B cell (primary cell): Measurements from ENCODE around the gene TRIM40. TPM values are rescaled to one million over a fixed set of nuclear protein-coding genes. Genes with fewer than 3 reads are reported as not detected.

Experiments used
- ATAC-seq: fragments of 200-7000 bp; cut with Tn5 transposase; one replicate; pipeline ENCODE4 v1.10.0; 2021; ENCODE audit warnings: low read depth, mild to moderate bottlenecking, moderate number of reproducible peaks, moderate library complexity
- CTCF ChIA-PET: fragments of 350-600 bp; sonication (Branson Sonifier 250); formaldehyde crosslinking; loops from one replicate; lab custom pipeline; 2021; ENCODE audit warnings: antibody characterized with exemption, inconsistent platforms; lab: Charles Lee
- POLR2A ChIA-PET: fragments of 350-600 bp; sonication (Branson Sonifier 250); formaldehyde crosslinking; loops from one replicate; lab custom pipeline; 2021; ENCODE audit warnings: antibody characterized with exemption; lab: Charles Lee
- DNase-seq: peaks from one replicate; pipeline ENCODE4 v3.0.0; 2013
- H2AFZ ChIP-seq: 2 replicates; pipeline ENCODE4 v1.6.1; 2012; ENCODE audit warnings: mild to moderate bottlenecking, low read depth, low read length; ENCODE audit not compliant: insufficient read depth, poor library complexity, severe bottlenecking
- H3K27ac ChIP-seq, 2 donors: 1 replicate in 1 of 2; 2 replicates in 1 of 2; pipeline ENCODE4 v1.5.1; 2012 to 2013; ENCODE audit warnings: low read length in 2 of 2, mild to moderate bottlenecking in 2 of 2, moderate library complexity in 1 of 2
- H3K27me3 ChIP-seq, 4 experiments: fragments of 200-600 bp in 1 of 4; sonication (generic) in 1 of 4; replicated peaks in 1 of 4; 1 replicate in 2 of 4; 2 replicates in 2 of 4; pipeline versions ENCODE4 v1.6.1 to v1.7.0; 2013 to 2016; ENCODE audit warnings: low read length in 3 of 4, mild to moderate bottlenecking in 2 of 4, mixed read lengths in 1 of 4, moderate library complexity in 1 of 4; ENCODE audit not compliant: insufficient read depth in 4 of 4, control insufficient read depth in 3 of 4; ENCODE audit errors: control extremely low read depth in 1 of 4
- H3K36me3 ChIP-seq, 2 experiments: replicated peaks in 1 of 2; 1 replicate in 1 of 2; 2 replicates in 1 of 2; pipeline versions ENCODE4 v1.6.1 to v1.7.1; 2013; ENCODE audit warnings: low read length in 1 of 2; ENCODE audit not compliant: insufficient read depth in 2 of 2, control insufficient read depth in 1 of 2; ENCODE audit errors: control extremely low read depth in 1 of 2, extremely low read depth in 1 of 2
- H3K4me1 ChIP-seq, 2 donors: fragments of 200-600 bp in 1 of 2; sonication (generic) in 1 of 2; 1 replicate in 1 of 2; 2 replicates in 1 of 2; pipeline versions ENCODE4 v1.5.1 to v1.6.1; 2013 to 2017; ENCODE audit warnings: low read length in 2 of 2; ENCODE audit not compliant: control insufficient read depth in 2 of 2, insufficient read depth in 2 of 2
- H3K4me2 ChIP-seq: replicated peaks from 2 replicates; pipeline ENCODE3; 2012; ENCODE audit warnings: mild to moderate bottlenecking, low read depth, low read length; ENCODE audit not compliant: poor library complexity, severe bottlenecking
- H3K4me3 ChIP-seq, 5 experiments: fragments of 200-600 bp in 1 of 5; sonication (generic) in 1 of 5; 1 replicate in 3 of 5; 2 replicates in 2 of 5; pipeline versions ENCODE4 v1.5.1 to v1.7.0; 2011 to 2016; ENCODE audit warnings: low read length in 4 of 5, mild to moderate bottlenecking in 4 of 5, low read depth in 2 of 5, control low read depth in 1 of 5, moderate library complexity in 1 of 5; ENCODE audit not compliant: insufficient read depth in 1 of 5; ENCODE audit errors: control extremely low read depth in 1 of 5, extremely low read depth in 1 of 5
- H3K79me2 ChIP-seq: fragments of 200-600 bp; sonication (generic); one replicate; pipeline ENCODE4 v1.6.0; 2016; ENCODE audit warnings: low read length; ENCODE audit not compliant: control insufficient read depth, insufficient read depth
- H3K9ac ChIP-seq: fragments of 200-600 bp; sonication (generic); 2 replicates; pipeline ENCODE4 v1.6.1; 2017; ENCODE audit warnings: mild to moderate bottlenecking, low read length, moderate library complexity
- H3K9me3 ChIP-seq, 3 donors: one replicate each; pipeline versions ENCODE4 v1.6.1 to v1.7.1; 2013; ENCODE audit warnings: low read length in 2 of 3; ENCODE audit not compliant: control insufficient read depth in 2 of 3, insufficient read depth in 1 of 3; ENCODE audit errors: control extremely low read depth in 1 of 3
- H4K20me1 ChIP-seq: 2 replicates; pipeline ENCODE4 v1.6.0; 2012; ENCODE audit warnings: mild to moderate bottlenecking, low read length; ENCODE audit not compliant: insufficient read depth, control insufficient read depth, poor library complexity, severe bottlenecking
- H3K27ac Mint-ChIP-seq: one replicate; pipeline ENCODE4 v1.8.0; 2021; ENCODE audit warnings: mixed read lengths
- H3K27me3 Mint-ChIP-seq: one replicate; pipeline ENCODE4 v1.8.0; 2021; ENCODE audit warnings: mixed read lengths
- H3K4me1 Mint-ChIP-seq: one replicate; pipeline ENCODE4 v1.8.0; 2021; ENCODE audit warnings: mixed read lengths
- H3K4me3 Mint-ChIP-seq: one replicate; pipeline ENCODE4 v1.8.0; 2021; ENCODE audit warnings: mixed read lengths
- H3K9me3 Mint-ChIP-seq: one replicate; pipeline ENCODE4 v1.8.0; 2022; ENCODE audit warnings: mixed read lengths; ENCODE audit not compliant: insufficient read depth
- EZH2 ChIP-seq: IDR thresholded peaks from 2 replicates; pipeline ENCODE4 v1.6.1; 2012; ENCODE audit warnings: borderline replicate concordance, low read depth, mild to moderate bottlenecking, moderate library complexity, low read length; ENCODE audit not compliant: insufficient read depth, poor library complexity, severe bottlenecking
- WGBS: methylation state at CpG from one replicate; pipeline ENCODE4 v1.1.5; 2013; ENCODE audit warnings: missing lambda C conversion rate; ENCODE audit not compliant: insufficient coverage; 5-methylcytosine and 5-hydroxymethylcytosine counted together
- intact Hi-C: fragments of 100-400 bp; cut with micrococcal nuclease; formaldehyde crosslinking; loops from one replicate; pipeline ENCODE4 v1.10.0; 2022
- polyA plus RNA-seq: library from polyadenylated mRNA; depleted of rRNA; stranded (reverse); fragments of >200 nt; gene quantifications from 2 replicates; pipeline ENCODE4 v1.2.3, GENCODE V29; 2012
- total RNA-seq, 2 donors: library from RNA; stranded (reverse); fragments of 120-200 nt in 1 of 2; gene quantifications; 1 replicate in 1 of 2; 2 replicates in 1 of 2; pipeline versions ENCODE4 v1.2.3 to v1.2.4, GENCODE V29; 2013 to 2022
- TF ChIP-seq, protein P1 (sequence below): fragments of 200-600 bp; IDR thresholded peaks from one replicate; pipeline ENCODE4 v1.8.0; 2022; ENCODE audit warnings: antibody characterized with exemption, mild to moderate bottlenecking

Gene TRIM40
- total and polyA plus RNA-seq, 2 donors (not counting 1 experiment from before 2014, with no cell fraction given), result not detected

DNA sequence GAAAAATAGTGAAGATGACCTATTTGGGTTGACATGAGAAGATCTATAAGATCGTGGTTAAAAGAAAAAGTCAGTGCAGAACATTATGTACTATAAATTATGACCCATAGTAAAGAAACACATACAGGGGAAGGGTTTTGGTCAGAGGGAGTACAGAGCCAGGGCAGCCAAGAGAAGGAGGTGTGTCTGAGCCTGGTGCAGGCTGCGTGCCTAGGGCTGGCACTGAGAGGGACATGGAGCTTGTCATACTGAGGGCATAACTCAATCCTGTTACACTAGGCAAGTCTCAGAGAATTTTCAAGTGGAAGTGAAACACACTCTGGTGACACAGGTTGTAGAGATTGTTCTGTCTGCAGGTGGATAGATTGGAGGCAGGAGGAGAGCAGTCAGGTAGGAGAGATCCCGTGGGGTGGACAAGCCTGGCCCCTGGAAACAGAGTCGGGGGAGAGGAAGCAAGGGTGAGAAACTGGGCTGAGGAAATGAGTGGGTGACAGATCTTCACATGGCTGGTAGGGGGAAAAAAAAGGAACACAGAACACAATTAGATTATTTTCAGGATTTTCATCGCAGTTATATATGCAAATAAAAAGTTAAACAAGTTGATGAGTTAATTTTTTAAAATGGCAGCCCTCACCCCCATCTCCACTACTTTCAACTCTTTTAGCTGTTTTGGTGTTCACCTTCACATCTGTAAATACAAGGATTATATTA lies 41.8 kb upstream of the TRIM40 start:
- Histone ChIP-seq H3K9ac (no peak overlapping the region), H3K4me2 (no peak overlapping the region), H3K9me3 (no peaks in the 10 kb centered on the region), H3K27ac (no peak overlapping the region), H3K27me3 (peaks cover 0 to 70% (median 44%) of the 10 kb centered on the region in 4 experiments), H3K4me1 (peaks cover 4 to 7% of the 10 kb centered on the region in 2 donors), H3K79me2 (no peaks in the 10 kb centered on the region), H3K36me3 (no peaks in the 10 kb centered on the region), H2AFZ (no peak overlapping the region), H3K4me3 (no peak overlapping the region), H4K20me1 (no peaks in the 10 kb centered on the region)
- Mint-ChIP-seq H3K27me3 (peaks cover 86% of the 10 kb centered on the region), H3K27ac (no peak overlapping the region), H3K4me1 (peaks cover 4% of the 10 kb centered on the region), H3K4me3 (no peak overlapping the region), H3K9me3 (no peaks in the 10 kb centered on the region)
- ChIA-PET POLR2A (no interaction called here), CTCF (interaction anchor here (1.0 to 1.9 kb wide), 3 partner anchors 9 to 37 kb away, joined by 3 to 6 read pairs (median 3); no protein-coding TSS in a partner anchor)
- DNase-seq (no peak), ATAC-seq (no peak)
- intact Hi-C loops, result no loop called here
- TF ChIP-seq, protein P1, sequence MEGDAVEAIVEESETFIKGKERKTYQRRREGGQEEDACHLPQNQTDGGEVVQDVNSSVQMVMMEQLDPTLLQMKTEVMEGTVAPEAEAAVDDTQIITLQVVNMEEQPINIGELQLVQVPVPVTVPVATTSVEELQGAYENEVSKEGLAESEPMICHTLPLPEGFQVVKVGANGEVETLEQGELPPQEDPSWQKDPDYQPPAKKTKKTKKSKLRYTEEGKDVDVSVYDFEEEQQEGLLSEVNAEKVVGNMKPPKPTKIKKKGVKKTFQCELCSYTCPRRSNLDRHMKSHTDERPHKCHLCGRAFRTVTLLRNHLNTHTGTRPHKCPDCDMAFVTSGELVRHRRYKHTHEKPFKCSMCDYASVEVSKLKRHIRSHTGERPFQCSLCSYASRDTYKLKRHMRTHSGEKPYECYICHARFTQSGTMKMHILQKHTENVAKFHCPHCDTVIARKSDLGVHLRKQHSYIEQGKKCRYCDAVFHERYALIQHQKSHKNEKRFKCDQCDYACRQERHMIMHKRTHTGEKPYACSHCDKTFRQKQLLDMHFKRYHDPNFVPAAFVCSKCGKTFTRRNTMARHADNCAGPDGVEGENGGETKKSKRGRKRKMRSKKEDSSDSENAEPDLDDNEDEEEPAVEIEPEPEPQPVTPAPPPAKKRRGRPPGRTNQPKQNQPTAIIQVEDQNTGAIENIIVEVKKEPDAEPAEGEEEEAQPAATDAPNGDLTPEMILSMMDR, result no peak
- no peak for TF ChIP-seq EZH2
- 39% methylated on average over 3 of the region's 5 CpGs for WGBS

DNA sequence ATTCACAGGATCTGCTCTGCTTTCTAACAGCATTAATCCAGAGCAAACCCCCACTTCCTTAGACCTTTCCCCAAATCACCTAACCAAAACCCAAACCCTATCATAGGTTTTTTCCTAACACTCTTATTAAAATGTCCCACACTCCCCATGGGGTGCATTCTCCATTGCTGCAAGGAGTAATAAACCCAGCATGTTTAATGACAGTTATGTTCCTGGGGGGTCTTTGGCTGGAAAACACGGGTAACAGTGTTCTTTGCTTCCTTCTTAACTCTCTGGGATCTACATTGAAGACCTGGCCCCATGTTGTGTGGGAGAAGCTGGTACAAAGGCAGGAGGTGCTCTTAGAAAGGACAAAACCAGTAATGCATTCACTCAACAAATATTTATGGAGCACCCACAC lies 39.1 kb upstream of the TRIM40 start:
- peaks cover 85% of the 10 kb centered on the region for H3K27me3 Mint-ChIP-seq
- no peak overlapping the region for H2AFZ ChIP-seq
- H3K9me3 Mint-ChIP-seq, result no peaks in the 10 kb centered on the region
- H3K9ac ChIP-seq, result no peak overlapping the region
- no peaks in the 10 kb centered on the region for H3K79me2 ChIP-seq
- DNase-seq (no peak), ATAC-seq (no peak)
- no peaks in the 10 kb centered on the region for H3K36me3 ChIP-seq
- no peak overlapping the region for H3K4me2 ChIP-seq
- peaks cover 21% of the 10 kb centered on the region for H3K4me1 Mint-ChIP-seq
- POLR2A ChIA-PET, result no interaction called here
- H3K27me3 ChIP-seq, result peaks cover 3 to 75% (median 48%) of the 10 kb centered on the region in 4 experiments
- H3K27ac Mint-ChIP-seq, result no peak overlapping the region
- TF ChIP-seq, protein P1, result no peak
- no peak for TF ChIP-seq EZH2
- H3K27ac ChIP-seq, result no peak overlapping the region
- no peak overlapping the region for H3K4me3 Mint-ChIP-seq
- no peaks in the 10 kb centered on the region for H4K20me1 ChIP-seq
- intact Hi-C loops, result no loop called here
- no peak overlapping the region for H3K4me3 ChIP-seq
- CTCF ChIA-PET, result interaction anchor here (0.8 kb wide), 1 partner anchor 34 kb away, joined by 3 read pairs; no protein-coding TSS in a partner anchor
- peaks cover 0 to 12% (median 0%) of the 10 kb centered on the region in 3 donors for H3K9me3 ChIP-seq
- 60% methylated on average over 1 of the region's 1 CpG for WGBS
- peaks cover 22 to 29% of the 10 kb centered on the region in 2 donors for H3K4me1 ChIP-seq
